ENCODE measurements around the gene CD37.

DNA sequence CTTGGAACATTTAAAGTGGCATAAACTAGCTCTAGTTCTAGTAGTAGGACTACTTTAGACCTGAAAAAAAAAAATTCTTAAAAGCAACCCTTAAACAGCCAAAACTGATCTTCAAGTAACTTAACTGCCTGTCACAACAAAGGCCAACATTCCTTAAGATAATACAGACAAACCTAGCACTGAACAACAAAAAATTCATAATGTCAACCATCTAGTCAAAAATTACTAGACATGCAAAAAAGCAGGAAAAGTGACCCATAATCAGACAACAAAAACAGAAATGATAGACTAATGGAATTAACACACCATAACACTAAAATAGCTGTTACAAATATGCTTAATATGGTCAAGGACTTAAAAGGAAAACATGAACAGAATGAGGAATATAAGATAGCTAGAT lies 16.9 kb upstream of the CD37 start:
- TF ChIP-seq, protein P1, sequence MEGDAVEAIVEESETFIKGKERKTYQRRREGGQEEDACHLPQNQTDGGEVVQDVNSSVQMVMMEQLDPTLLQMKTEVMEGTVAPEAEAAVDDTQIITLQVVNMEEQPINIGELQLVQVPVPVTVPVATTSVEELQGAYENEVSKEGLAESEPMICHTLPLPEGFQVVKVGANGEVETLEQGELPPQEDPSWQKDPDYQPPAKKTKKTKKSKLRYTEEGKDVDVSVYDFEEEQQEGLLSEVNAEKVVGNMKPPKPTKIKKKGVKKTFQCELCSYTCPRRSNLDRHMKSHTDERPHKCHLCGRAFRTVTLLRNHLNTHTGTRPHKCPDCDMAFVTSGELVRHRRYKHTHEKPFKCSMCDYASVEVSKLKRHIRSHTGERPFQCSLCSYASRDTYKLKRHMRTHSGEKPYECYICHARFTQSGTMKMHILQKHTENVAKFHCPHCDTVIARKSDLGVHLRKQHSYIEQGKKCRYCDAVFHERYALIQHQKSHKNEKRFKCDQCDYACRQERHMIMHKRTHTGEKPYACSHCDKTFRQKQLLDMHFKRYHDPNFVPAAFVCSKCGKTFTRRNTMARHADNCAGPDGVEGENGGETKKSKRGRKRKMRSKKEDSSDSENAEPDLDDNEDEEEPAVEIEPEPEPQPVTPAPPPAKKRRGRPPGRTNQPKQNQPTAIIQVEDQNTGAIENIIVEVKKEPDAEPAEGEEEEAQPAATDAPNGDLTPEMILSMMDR (IDR thresholded peaks at IDR 0.05; ENCODE audit: low read depth, low read length): no peak
- no peak for TF ChIP-seq POLR2A (IDR thresholded peaks at IDR 0.05; ENCODE audit: extremely low read depth, insufficient read length)
